HCT116 (cell line): Measurements from ENCODE around the gene ICAM4. TPM values are rescaled to one million over a fixed set of nuclear protein-coding genes. Genes with fewer than 3 reads are reported as not detected.
"Not testable (repeated sequence)": the region's sequence is repeated elsewhere in the genome, so short reads cannot be mapped to it uniquely, and the experiment has no call there.

Experiments used
- ATAC-seq: fragments of 200-7000 bp; cut with Tn5 transposase; 2 replicates; pipeline ENCODE4 v1.9.1; 2020; ENCODE audit warnings: mild to moderate bottlenecking, moderate library complexity
- BruUV-seq: library from RNA; stranded (reverse); fragments of 400-500 nt; replicated peaks from 2 replicates; lab custom pipeline; 2021; lab: Mats Ljungman, UMichigan
- CTCF ChIA-PET: fragments of 300-600 bp; sonication (Branson Sonifier 250); formaldehyde crosslinking; loops from one replicate; lab custom pipeline; 2021; ENCODE audit warnings: antibody characterized with exemption; lab: Charles Lee
- POLR2A ChIA-PET: fragments of 300-600, 350-600 bp; sonication (Branson Sonifier 250); formaldehyde crosslinking; loops from one replicate; lab custom pipeline; 2021; ENCODE audit warnings: antibody characterized with exemption; lab: Charles Lee
- RAD21 ChIA-PET, 2 experiments: fragments of 300-600 bp; sonication (Branson Sonifier 250); formaldehyde crosslinking; loops; one replicate each; lab custom pipeline; 2023; ENCODE audit warnings: low total read pairs in 2 of 2; ENCODE audit not compliant: uncharacterized antibody in 2 of 2, unreplicated experiment in 2 of 2, low non-redundant PET in 1 of 2; lab: Charles Lee
- DNase-seq: peaks from one replicate; pipeline ENCODE4 v3.0.0-alpha.2; 2010; ENCODE audit warnings: low read depth, low spot score
- H2AFZ ChIP-seq: fragments of 200-600 bp; shearing (Covaris generic), sonication (generic); 2 replicates; pipeline ENCODE4 v1.6.1; 2017; ENCODE audit warnings: low read depth, mixed run types, mixed read lengths, antibody characterized with exemption, low read length; ENCODE audit not compliant: poor library complexity, severe bottlenecking
- H3K27ac ChIP-seq: 2 replicates; pipeline ENCODE4 v1.5.1; 2012; ENCODE audit warnings: low read depth, low read length
- H3K27me3 ChIP-seq: fragments of 200-600 bp; sonication (generic); 2 replicates; pipeline ENCODE4 v1.6.1; 2016; ENCODE audit warnings: mixed run types, low read length, mixed read lengths; ENCODE audit not compliant: insufficient read depth
- H3K36me3 ChIP-seq, 2 experiments: fragments of 200-500 bp in 1 of 2; fragments of 200-600 bp in 1 of 2; sonication (Bioruptor generic) in 1 of 2; sonication (generic) in 1 of 2; 2 replicates each; pipeline versions ENCODE4 v1.5.1 to v1.6.1; 2014 to 2016; ENCODE audit warnings: low read length in 2 of 2, inconsistent platforms in 1 of 2, mixed read lengths in 1 of 2, mixed run types in 1 of 2; ENCODE audit not compliant: insufficient read depth in 2 of 2, control insufficient read depth in 1 of 2
- H3K4me1 ChIP-seq, 2 experiments: fragments of 200-600 bp in 1 of 2; sonication (generic) in 1 of 2; 2 replicates each; pipeline versions ENCODE4 v1.5.1 to v1.6.1; 2012 to 2017; ENCODE audit warnings: low read length in 2 of 2, inconsistent platforms in 1 of 2, mild to moderate bottlenecking in 1 of 2, mixed read lengths in 1 of 2, mixed run types in 1 of 2, moderate library complexity in 1 of 2; ENCODE audit not compliant: insufficient read depth in 2 of 2, control insufficient read depth in 1 of 2
- H3K4me2 ChIP-seq: fragments of 200-600 bp; sonication (generic); 2 replicates; pipeline ENCODE4 v1.6.1; 2017; ENCODE audit warnings: mixed run types, low read length, mixed read lengths
- H3K4me3 ChIP-seq, 2 experiments: fragments of 200-600 bp in 1 of 2; sonication (generic) in 1 of 2; replicated peaks in 1 of 2; 2 replicates each; pipeline ENCODE4 v1.5.1; 2011 to 2016; ENCODE audit warnings: low read length in 2 of 2, control low read depth in 1 of 2, low read depth in 1 of 2, mild to moderate bottlenecking in 1 of 2, mixed read lengths in 1 of 2, mixed run types in 1 of 2
- H3K79me2 ChIP-seq: fragments of 200-600 bp; sonication (generic); 2 replicates; pipeline ENCODE4 v1.6.1; 2017; ENCODE audit warnings: mild to moderate bottlenecking, mixed run types, low read length, moderate library complexity, mixed read lengths; ENCODE audit not compliant: insufficient read depth
- H3K9ac ChIP-seq: fragments of 200-600 bp; sonication (generic); 2 replicates; pipeline ENCODE4 v1.6.1; 2016; ENCODE audit warnings: low read length, mixed read lengths
- H3K9me2 ChIP-seq: fragments of 200-600 bp; sonication (generic), shearing (Covaris generic); 2 replicates; pipeline ENCODE4 v1.6.1; 2017; ENCODE audit warnings: mixed run types, mild to moderate bottlenecking, moderate library complexity; ENCODE audit not compliant: insufficient read depth
- H3K9me3 ChIP-seq, 2 experiments: fragments of 200-500 bp in 1 of 2; fragments of 200-600 bp in 1 of 2; sonication (Bioruptor generic) in 1 of 2; sonication (generic) in 1 of 2; 2 replicates each; pipeline ENCODE4 v1.6.1; 2014 to 2017; ENCODE audit warnings: low read length in 2 of 2, mixed read lengths in 2 of 2, inconsistent platforms in 1 of 2, low read depth in 1 of 2, mild to moderate bottlenecking in 1 of 2, mixed run types in 1 of 2, moderate library complexity in 1 of 2; ENCODE audit not compliant: control insufficient read depth in 1 of 2, insufficient read depth in 1 of 2
- H4K20me1 ChIP-seq: fragments of 200-600 bp; sonication (generic), shearing (Covaris generic); 2 replicates; pipeline ENCODE4 v1.6.1; 2017; ENCODE audit warnings: mixed run types, mild to moderate bottlenecking, moderate library complexity; ENCODE audit not compliant: insufficient read depth
- CBX3 ChIP-seq: IDR thresholded peaks from 2 replicates; pipeline ENCODE4 v1.6.1; 2012; ENCODE audit warnings: low read depth
- FOSL1 ChIP-seq: IDR thresholded peaks from 2 replicates; pipeline ENCODE4 v1.6.1; 2012; ENCODE audit warnings: low read depth
- JUND ChIP-seq: IDR thresholded peaks from 2 replicates; pipeline ENCODE4 v1.6.1; 2012
- POLR2A ChIP-seq: IDR thresholded peaks from 2 replicates; pipeline ENCODE4 v1.7.0; 2011; ENCODE audit warnings: borderline replicate concordance; ENCODE audit not compliant: insufficient read depth, insufficient read length; ENCODE audit errors: extremely low read depth
- TCF7L2 ChIP-seq: IDR thresholded peaks from 2 replicates; pipeline ENCODE4 v1.7.0; 2011; ENCODE audit warnings: borderline replicate concordance, inconsistent platforms; ENCODE audit not compliant: insufficient read depth, insufficient read length; ENCODE audit errors: extremely low read depth
- ZNF274 ChIP-seq: fragments of 200-500 bp; sonication (Bioruptor generic); IDR thresholded peaks from 2 replicates; pipeline ENCODE4 v1.6.1; 2014; ENCODE audit warnings: mild to moderate bottlenecking, low read depth, low read length, inconsistent platforms
- intact Hi-C: fragments of 100-400 bp; cut with micrococcal nuclease; formaldehyde crosslinking; loops from 2 replicates; pipeline ENCODE4 v1.10.0; 2022
- total RNA-seq: library from RNA; stranded (reverse); gene quantifications from one replicate; pipeline ENCODE4 v1.2.1, GENCODE V29; 2021; ENCODE audit not compliant: unreplicated experiment

The ICAM4 gene
- total RNA-seq, 1 experiment from 2014 or later = not detected

DNA sequence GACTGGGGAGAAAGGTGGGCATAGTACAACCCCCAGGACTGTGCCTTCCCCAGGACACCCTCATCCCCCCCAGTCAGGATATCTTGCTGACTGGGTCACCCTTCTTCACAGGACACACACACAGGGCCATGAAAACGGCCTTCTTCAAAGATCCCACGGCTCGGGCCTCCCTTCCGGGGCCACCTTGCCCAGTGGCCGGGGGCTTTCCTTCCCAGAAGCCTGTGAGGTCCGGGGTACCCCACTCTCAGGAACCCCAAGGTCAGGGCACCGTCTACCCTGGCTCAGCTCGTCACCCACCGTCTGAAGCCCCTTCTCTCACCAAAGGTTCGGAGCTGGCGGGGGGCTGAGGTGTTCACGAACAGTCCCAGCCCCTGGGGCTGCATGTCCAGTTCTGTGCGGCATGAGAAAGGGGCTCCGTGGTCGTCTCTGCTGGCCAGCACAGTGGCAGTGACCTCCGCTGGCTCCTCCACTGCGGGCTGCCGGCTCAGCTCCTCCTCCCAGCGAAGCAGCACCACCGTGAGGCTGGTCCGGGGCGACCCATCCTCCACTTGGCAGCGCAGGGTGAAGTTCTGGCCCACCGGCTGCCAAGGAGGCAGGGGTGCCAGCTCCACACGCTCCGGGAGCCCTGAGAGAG is 48.7 kb downstream of the ICAM4 start (continued):
- no peak for TF ChIP-seq POLR2A
- no peak for TF ChIP-seq CBX3
- TF ChIP-seq FOSL1 = no peak
- no peak for TF ChIP-seq ZNF274
- TF ChIP-seq JUND = no peak
- no peak for TF ChIP-seq TCF7L2
- TF ChIP-seq, all 23 proteins: peak for 0

DNA sequence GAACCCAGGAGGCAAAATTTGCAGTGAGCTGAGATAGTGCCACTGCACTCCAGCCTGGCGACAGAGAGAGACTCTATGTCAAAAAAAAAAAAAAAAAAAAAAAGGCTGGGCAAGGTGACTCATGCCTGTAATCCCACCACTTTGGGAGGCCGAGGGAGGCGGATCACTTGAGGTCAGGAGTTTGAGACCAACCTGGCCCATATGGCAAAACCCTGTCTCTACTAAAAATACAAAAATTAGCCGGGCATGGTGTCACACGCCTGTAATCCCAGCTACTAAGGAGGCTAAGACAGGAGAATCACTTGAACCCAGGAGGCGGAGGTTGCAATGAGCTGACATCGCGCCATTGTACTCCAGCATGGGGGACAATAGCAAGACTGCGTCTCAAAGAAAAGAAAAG is 50.0 kb downstream of the ICAM4 start:
- H3K9me3 ChIP-seq, intact Hi-C loops, H3K9ac ChIP-seq, H3K36me3 ChIP-seq, RAD21 ChIA-PET, H3K4me3 ChIP-seq, CTCF ChIA-PET, H4K20me1 ChIP-seq, H3K9me2 ChIP-seq, BruUV-seq, ATAC-seq, H3K27me3 ChIP-seq, H3K4me2 ChIP-seq, H2AFZ ChIP-seq, H3K27ac ChIP-seq, DNase-seq: not testable (repeated sequence)
- Histone ChIP-seq H3K79me2 (peaks cover 19% of the 10 kb centered on the region), H3K4me1 (peaks cover 5 to 25% of the 10 kb centered on the region in 2 experiments; a peak in 3 of 4 replicates)
- POLR2A ChIA-PET = interaction anchor here (1.1 kb wide), 1 partner anchor 48 kb away, joined by 3 read pairs; the partner anchor contains the start of gene ICAM5

Other genes starting within 250 kb of the ICAM4 start
- 18.5 TPM for gene SHFL, start 200.6 kb upstream of the ICAM4 start, total RNA-seq
- gene ANGPTL6, start 184.3 kb upstream of the ICAM4 start, total RNA-seq = not detected
- gene PPAN, start 180.6 kb upstream of the ICAM4 start, total RNA-seq = 101 TPM
- 43.8 TPM for gene P2RY11, start 175.3 kb upstream of the ICAM4 start, total RNA-seq
- gene EIF3G, start 167.1 kb upstream of the ICAM4 start, total RNA-seq = 254 TPM
- 235 TPM for gene DNMT1, start 92.0 kb upstream of the ICAM4 start, total RNA-seq
- gene S1PR2, start 55.6 kb upstream of the ICAM4 start, total RNA-seq = 6.1 TPM
- gene MRPL4, start 34.7 kb upstream of the ICAM4 start, total RNA-seq = 146 TPM
- 5.0 TPM for gene ICAM1, start 15.8 kb upstream of the ICAM4 start, total RNA-seq
- 53.9 TPM for gene ICAM5, start 3.0 kb downstream of the ICAM4 start, total RNA-seq
- 5.0 TPM for gene ZGLP1, start 22.9 kb downstream of the ICAM4 start, total RNA-seq
- 21.0 TPM for gene FDX2, start 29.1 kb downstream of the ICAM4 start, total RNA-seq
- gene RAVER1, start 46.6 kb downstream of the ICAM4 start, total RNA-seq = 71.0 TPM
- gene ICAM3, start 52.7 kb downstream of the ICAM4 start, total RNA-seq = 8.3 TPM
- 110 TPM for gene TYK2, start 93.6 kb downstream of the ICAM4 start, total RNA-seq
- gene CDC37, start 116.6 kb downstream of the ICAM4 start, total RNA-seq = 260 TPM
- 33.7 TPM for gene PDE4A, start 133.6 kb downstream of the ICAM4 start, total RNA-seq
- 75.2 TPM for gene KEAP1, start 216.4 kb downstream of the ICAM4 start, total RNA-seq
- 4.4 TPM for gene S1PR5, start 230.5 kb downstream of the ICAM4 start, total RNA-seq